Memory B cell (primary cell): Measurements from ENCODE around the gene XRCC1.
"Not testable (repeated sequence)": the region's sequence is repeated elsewhere in the genome, so short reads cannot be mapped to it uniquely, and the experiment has no call there.

Experiments used
- ATAC-seq: fragments of 150-1000 bp; cut with Tn5 transposase; 2 replicates; pipeline ENCODE4 v1.10.0; 2021; ENCODE audit warnings: low read depth, mild to moderate bottlenecking, moderate library complexity
- DNase-seq, 2 donors: peaks; one replicate each; pipeline ENCODE4 v3.0.0; 2022; ENCODE audit warnings: low spot score in 2 of 2
- H3K27ac Mint-ChIP-seq: one replicate; pipeline ENCODE4 v1.8.0; 2022; ENCODE audit warnings: mild to moderate bottlenecking, moderate library complexity, mixed read lengths
- H3K27me3 Mint-ChIP-seq: one replicate; pipeline ENCODE4 v1.8.0; 2022; ENCODE audit warnings: mixed read lengths
- H3K36me3 Mint-ChIP-seq: one replicate; pipeline ENCODE4 v1.8.0; 2022; ENCODE audit warnings: mild to moderate bottlenecking, mixed read lengths
- H3K4me1 Mint-ChIP-seq: one replicate; pipeline ENCODE4 v1.8.0; 2022; ENCODE audit warnings: mixed read lengths
- H3K4me3 Mint-ChIP-seq: one replicate; pipeline ENCODE4 v1.8.0; 2022; ENCODE audit warnings: mild to moderate bottlenecking, moderate library complexity, mixed read lengths
- H3K9me3 Mint-ChIP-seq: one replicate; pipeline ENCODE4 v1.8.0; 2022; ENCODE audit warnings: mixed read lengths

XRCC1 gene

DNA sequence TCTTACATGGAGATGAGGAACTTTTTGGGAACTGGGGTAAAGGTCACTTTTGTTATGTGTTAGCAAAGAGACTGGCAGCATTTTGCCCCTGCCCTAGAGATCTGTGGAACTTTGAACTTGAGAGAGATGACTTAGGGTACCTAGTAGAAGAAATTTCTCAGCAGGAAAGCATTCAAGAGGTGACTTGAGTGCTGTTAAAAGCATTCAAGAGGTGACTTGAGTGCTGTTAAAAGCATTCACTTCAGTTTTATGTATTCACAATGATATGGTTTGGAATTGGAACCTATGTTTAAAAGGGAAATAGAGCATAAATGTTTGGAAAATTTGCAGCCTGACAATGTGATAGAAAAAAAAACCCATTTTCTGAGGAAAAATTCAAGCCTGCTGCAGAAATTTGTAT, 62.9 kb downstream of the XRCC1 start:
- ATAC-seq, H3K4me3 Mint-ChIP-seq, H3K27ac Mint-ChIP-seq, H3K27me3 Mint-ChIP-seq, DNase-seq, H3K9me3 Mint-ChIP-seq, H3K4me1 Mint-ChIP-seq: not testable (repeated sequence)
- H3K36me3 Mint-ChIP-seq: peaks cover 11% of the 10 kb centered on the region

DNA sequence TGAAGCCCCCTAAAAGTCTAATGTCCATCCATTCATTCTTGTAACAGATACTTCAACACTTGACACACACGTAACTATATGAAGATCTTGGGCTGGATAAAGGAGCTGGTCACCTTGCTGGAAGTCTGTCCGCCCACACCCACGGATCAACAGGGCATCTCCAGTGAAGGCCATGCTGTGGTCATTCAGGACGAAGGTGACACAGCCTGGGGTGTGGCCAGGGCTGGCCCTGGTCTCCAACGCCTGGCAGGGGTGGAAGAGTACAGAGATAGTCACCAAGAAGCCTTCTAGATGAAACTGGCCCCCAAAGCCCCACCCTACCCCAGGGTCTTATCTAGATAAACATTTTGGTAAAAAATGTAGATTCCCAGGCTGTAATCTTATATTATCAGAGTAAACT, 64.0 kb downstream of the XRCC1 start:
- ATAC-seq: no peak
- Mint-ChIP-seq H3K36me3 (peaks cover 10% of the 10 kb centered on the region), H3K4me1 (no peaks in the 10 kb centered on the region), H3K9me3 (no peaks in the 10 kb centered on the region), H3K27ac (no peak overlapping the region), H3K4me3 (no peak overlapping the region), H3K27me3 (no peaks in the 10 kb centered on the region)
- DNase-seq: no peak

DNA sequence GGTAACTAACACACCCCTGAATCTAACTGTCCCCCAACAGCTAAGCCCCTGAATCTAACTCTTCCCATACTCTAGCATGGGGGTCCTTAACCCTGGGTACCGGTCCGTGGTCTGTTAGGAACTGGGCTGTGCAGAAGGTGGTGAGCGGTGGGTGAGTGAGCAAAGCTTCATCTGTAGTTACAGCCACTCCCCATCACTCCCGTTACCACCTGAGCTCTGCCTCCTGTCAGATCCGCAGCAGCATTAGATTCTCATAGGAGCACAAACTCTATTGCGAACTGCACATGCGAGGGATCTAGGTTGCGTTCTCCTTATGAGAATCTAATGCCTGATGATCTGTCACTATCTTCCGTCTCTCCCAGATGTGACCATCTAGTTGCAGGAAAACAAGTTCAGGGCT, 64.6 kb downstream of the XRCC1 start:
- H3K27ac Mint-ChIP-seq: no peak overlapping the region
- no peaks in the 10 kb centered on the region for H3K4me1 Mint-ChIP-seq
- DNase-seq (no peak), ATAC-seq (no peak)
- no peaks in the 10 kb centered on the region for H3K27me3 Mint-ChIP-seq
- H3K4me3 Mint-ChIP-seq: no peak overlapping the region
- no peaks in the 10 kb centered on the region for H3K9me3 Mint-ChIP-seq
- H3K36me3 Mint-ChIP-seq: peaks cover 10% of the 10 kb centered on the region

DNA sequence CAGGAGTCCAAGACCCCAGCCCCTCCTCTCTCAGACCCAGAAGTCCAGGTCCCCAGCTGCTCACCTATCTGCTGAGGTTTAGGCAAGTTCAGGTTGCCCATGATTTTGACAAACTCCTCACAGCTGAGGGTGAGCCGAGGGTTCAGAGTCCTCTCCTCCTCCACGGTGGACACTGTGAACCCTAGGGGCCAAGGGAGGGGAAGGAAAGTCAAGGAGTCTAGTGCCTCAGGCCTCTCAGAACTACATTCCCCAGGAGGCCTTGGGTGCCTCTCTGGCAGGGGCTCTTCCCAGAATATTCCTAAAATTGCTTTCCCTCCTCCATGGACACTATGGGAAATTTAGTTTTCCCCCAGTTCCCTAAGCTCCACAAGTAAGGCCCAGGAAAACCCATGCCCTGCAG, 67.4 kb downstream of the XRCC1 start:
- Mint-ChIP-seq H3K4me3 (no peak overlapping the region), H3K27ac (peak overlapping the region; percentile 22), H3K4me1 (peaks cover 12% of the 10 kb centered on the region), H3K27me3 (no peaks in the 10 kb centered on the region), H3K36me3 (peaks cover 10% of the 10 kb centered on the region), H3K9me3 (no peaks in the 10 kb centered on the region)
- ATAC-seq: no peak
- DNase-seq: no peak

DNA sequence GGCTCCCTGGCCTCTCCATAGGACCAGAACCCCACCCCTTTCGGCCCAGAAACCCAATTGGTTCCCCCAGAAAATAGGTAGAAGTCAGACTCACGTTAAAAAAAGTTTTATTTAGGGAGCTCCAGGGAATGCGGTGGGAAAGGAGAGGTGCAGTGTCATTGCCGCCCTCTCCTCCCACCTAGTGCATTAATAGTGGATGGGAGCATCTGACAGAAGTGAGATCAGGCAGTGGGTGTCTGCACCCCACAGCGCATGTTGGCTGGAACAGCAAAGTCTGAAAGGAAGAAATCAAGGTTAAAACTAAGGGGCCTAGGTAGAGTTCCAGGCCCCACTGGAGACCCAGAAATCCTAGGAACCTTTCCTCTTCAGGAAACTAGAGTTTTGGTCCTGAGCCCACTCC, 68.7 kb downstream of the XRCC1 start:
- H3K27ac Mint-ChIP-seq: no peak overlapping the region
- no peak for DNase-seq
- peaks cover 13% of the 10 kb centered on the region for H3K4me1 Mint-ChIP-seq
- ATAC-seq: no peak
- no peaks in the 10 kb centered on the region for H3K9me3 Mint-ChIP-seq
- no peaks in the 10 kb centered on the region for H3K27me3 Mint-ChIP-seq
- peaks cover 11% of the 10 kb centered on the region for H3K36me3 Mint-ChIP-seq
- no peak overlapping the region for H3K4me3 Mint-ChIP-seq

DNA sequence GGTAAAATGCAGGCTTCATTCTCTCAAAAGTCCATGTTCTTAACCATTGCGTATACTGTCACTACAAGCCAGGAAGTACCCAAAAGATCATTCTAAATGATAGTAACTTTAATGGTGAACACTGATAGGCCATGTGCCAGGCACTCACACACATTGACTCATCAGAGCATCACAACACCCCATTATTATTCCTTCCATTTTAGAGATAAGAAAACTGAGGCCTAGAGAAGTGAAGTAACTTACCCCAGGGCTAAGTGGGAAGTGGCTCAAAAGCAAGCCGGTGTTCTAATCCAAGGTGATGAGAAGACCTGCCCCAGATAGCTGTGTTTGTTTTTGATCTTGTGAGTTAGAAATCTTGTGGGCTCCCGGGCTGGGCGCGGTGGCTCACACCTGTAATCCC, 69.4 kb downstream of the XRCC1 start:
- Mint-ChIP-seq H3K27ac (no peak overlapping the region), H3K36me3 (peaks cover 11% of the 10 kb centered on the region), H3K9me3 (no peaks in the 10 kb centered on the region), H3K4me1 (peaks cover 14% of the 10 kb centered on the region), H3K4me3 (peak overlapping the region; percentile 57), H3K27me3 (no peaks in the 10 kb centered on the region)
- no peak for ATAC-seq
- DNase-seq: no peak

DNA sequence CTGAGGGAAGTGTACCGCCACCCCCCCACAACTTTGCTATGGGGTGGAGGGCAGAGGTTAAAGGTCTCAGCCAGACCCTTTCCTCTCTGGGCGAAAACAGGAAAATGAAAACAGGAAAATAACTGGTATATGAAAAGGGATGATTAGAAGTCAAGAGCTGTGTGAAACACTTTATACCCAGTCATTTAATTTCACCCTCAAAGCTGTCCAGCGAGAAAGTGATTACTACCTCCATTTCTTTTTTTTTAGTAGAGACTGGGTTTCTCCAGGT, 70.2 kb downstream of the XRCC1 start:
- no peak for DNase-seq
- Mint-ChIP-seq H3K27ac (peak overlapping the region; percentile 85), H3K27me3 (no peaks in the 10 kb centered on the region), H3K4me1 (peaks cover 16% of the 10 kb centered on the region), H3K4me3 (peak overlapping the region; percentile 91), H3K9me3 (no peaks in the 10 kb centered on the region), H3K36me3 (peaks cover 10% of the 10 kb centered on the region)
- ATAC-seq: no peak

DNA sequence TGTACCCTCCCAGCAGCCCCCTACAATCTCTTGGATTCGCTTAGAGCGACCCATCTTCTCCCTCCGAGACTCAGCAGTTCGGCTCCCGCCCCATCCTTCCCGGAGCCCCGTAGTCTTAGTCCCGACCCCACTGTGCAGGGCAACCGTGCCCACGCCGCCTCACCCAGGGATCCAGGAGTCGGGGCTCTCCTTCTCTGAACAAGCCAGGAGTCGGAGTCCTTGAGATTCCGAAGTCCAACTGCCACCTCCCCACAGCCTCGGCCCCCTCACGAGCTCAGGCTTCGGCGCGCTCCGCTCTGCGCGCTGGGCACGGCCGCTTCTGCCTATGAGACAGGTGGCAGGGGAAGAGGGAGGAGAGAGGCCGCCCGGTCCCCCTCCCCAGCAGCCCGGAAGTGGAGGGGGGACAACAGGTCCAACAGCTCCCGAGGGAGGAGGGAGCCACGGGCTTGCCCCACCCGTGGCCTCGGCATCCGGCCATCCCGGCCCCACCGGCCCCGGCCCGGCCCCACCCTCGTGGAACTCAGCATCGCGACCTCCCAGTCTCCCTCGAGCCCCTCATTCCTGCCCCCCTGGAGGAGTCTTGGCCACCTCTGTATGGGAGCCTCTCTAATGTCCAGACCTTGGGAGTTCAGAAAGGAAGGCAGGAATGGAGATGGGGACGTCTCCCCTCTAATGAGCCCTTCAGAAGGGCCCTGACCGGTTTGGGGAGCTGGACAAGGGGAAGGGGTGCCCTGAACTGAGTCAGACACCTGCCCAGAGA, 70.7 kb downstream of the XRCC1 start, which contains the start of gene PHLDB3:
PHLDB3 (minus strand) TSS at position 321 of the 760 bp plus-strand sequence. CDS start 628 bp downstream, outside the sequence.
- Mint-ChIP-seq H3K4me3 (peak within 1 kb of the TSS; percentile 91), H3K27me3 (no peaks in the 10 kb centered on the region), H3K36me3 (peaks cover 6% of the 10 kb centered on the region), H3K27ac (peak within 1 kb of the TSS; percentile 85), H3K4me1 (peaks cover 16% of the 10 kb centered on the region), H3K9me3 (no peaks in the 10 kb centered on the region)
- no peak for DNase-seq
- peak; percentile 23 for ATAC-seq

DNA sequence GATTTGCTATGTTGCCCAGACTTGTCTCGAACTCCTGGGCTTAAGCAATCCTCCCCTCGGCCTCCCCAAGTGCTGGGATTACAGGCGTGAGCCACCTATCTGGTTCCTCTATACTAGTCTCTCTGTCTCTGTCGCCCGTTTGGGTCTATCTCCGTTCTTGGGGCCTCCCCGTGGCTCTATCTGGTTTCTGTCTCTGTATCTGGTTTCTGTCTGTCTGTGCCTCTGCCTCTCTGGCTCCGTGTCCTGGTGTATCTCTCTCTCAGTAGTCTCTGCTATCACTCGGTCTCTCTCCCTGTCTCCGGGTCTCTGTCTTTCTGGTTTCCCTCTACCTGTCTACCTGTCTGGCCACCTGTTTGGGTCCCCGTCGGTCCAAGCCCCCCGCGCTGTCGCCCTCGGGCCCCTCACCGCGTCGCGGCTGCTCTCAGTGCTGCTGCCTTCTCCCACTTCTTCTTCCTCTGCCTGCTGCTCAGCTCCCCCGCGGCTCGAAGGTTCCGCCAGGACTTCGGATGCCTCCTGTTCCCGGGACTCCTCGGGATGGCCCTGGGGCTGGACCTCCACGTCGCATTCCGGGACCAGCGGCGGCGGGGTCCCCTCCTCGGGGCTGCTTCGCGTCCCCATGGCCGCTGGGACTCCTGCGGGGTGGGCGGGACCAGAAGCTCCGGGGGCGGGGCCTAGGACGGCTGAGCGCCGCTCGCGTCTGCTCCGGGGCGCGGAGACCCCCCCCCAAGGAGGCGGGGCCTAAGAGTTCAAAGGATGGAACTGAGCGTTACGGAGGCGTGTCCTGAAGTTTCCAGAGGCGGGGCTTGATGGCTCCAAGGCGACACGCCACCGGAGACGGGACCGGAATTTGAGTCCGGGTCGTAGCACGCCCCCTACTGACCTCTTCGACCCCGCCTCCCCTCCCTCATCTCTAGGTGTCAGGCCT, 71.6 kb downstream of the XRCC1 start:
- H3K4me1 Mint-ChIP-seq: peaks cover 17% of the 10 kb centered on the region
- H3K36me3 Mint-ChIP-seq: peaks cover 7% of the 10 kb centered on the region
- peak overlapping the region; percentile 91 for H3K4me3 Mint-ChIP-seq
- ATAC-seq (peak; percentile 91), DNase-seq (peak; percentile 93 to 94)
- H3K9me3 Mint-ChIP-seq: no peaks in the 10 kb centered on the region
- H3K27me3 Mint-ChIP-seq: no peaks in the 10 kb centered on the region
- peak overlapping the region; percentile 85 for H3K27ac Mint-ChIP-seq

DNA sequence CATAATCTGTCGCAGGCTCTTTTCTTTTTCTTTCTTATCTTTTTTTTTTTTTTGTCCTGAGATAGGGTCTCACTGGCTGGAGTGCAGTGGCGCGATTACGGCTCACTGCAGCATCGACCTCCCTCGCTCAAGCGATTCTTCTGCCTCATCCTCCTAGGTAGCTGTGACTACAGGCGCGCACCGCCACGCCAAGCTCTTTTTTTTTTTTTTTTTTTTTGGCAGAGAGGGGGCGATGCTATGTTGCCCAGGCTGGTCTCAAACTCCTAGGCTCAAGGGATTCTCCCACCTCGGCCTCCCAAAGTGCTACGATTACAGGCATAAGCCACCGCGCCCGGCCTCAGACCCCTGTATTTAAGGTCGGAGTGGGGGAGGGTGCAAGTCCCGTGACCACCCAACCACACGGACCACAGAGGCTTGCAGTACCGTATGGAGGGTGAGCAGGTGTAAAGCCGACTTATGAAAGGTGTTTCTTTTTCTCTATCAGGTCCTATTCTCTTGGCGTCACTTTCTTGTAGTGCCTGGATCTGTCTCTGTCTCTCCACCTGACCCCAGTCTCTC, 72.8 kb downstream of the XRCC1 start:
- H3K9me3 Mint-ChIP-seq: no peaks in the 10 kb centered on the region
- peaks cover 21% of the 10 kb centered on the region for H3K4me1 Mint-ChIP-seq
- peaks cover 13% of the 10 kb centered on the region for H3K36me3 Mint-ChIP-seq
- H3K27ac Mint-ChIP-seq: peak overlapping the region; percentile 85
- DNase-seq: no peak
- ATAC-seq: no peak
- H3K27me3 Mint-ChIP-seq: no peaks in the 10 kb centered on the region
- no peak overlapping the region for H3K4me3 Mint-ChIP-seq

DNA sequence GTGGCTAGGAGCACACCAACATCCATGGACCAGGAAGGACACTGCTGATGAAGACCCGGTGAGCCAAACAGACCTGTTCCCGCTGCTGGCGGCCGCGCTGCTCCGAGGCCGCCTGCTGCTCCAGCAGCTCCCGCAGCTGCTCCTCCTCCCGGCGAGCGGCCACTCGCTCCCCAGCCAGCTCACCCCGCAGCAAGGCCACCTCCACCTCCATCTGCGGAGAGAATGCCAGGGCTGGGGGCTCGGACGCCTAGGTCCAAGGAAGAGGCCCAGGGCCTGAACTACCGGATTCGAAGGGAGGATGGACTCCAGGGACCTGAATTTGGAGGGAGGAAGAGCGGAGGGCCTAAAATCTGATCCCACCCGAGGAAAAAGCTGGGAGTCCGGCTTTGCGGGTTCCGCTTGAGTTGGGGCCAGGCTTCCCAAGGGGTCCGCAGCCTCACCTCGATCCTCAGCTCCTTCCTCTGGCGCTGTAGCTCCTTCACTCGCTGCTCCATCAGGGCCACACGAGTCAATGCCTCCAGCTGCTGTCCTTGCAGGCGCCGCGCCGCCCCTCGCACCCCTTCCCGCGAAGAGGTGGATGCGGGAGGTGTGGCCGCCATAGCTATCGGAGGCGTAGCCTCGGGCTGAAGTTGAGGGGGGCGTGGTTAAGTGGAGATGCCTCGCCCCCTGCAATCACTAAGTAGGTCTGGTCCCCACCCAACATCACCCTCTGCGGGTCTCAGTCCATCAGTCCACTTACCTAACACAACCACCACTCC, 73.5 kb downstream of the XRCC1 start:
- Mint-ChIP-seq H3K27ac (no peak overlapping the region), H3K4me1 (peaks cover 21% of the 10 kb centered on the region), H3K27me3 (no peaks in the 10 kb centered on the region), H3K36me3 (peaks cover 16% of the 10 kb centered on the region), H3K4me3 (no peak overlapping the region), H3K9me3 (no peaks in the 10 kb centered on the region)
- DNase-seq: no peak
- ATAC-seq: no peak

DNA sequence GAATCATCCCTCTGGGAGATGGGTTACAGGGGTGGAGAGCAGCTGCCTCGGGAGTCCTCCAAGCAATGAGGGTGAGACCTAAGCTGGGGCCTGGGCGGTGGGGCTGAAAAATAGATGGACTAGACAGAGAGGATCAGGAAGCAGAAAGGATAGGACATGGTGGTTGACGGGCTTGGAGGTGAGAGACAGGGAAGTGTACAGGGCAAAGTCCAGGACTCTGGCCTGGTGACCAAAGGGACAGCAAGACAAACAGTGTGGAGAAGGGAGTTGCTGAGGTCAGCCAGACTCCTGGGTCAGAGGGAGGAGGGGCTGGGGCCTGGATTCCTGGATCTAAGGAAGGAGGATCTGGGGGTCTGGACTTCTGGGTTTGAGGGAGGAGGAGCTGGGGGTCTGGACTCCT, 76.3 kb downstream of the XRCC1 start:
- no peaks in the 10 kb centered on the region for H3K27me3 Mint-ChIP-seq
- H3K36me3 Mint-ChIP-seq: peaks cover 25% of the 10 kb centered on the region
- H3K9me3 Mint-ChIP-seq: no peaks in the 10 kb centered on the region
- no peak overlapping the region for H3K4me3 Mint-ChIP-seq
- peaks cover 16% of the 10 kb centered on the region for H3K4me1 Mint-ChIP-seq
- no peak for ATAC-seq
- DNase-seq: no peak
- H3K27ac Mint-ChIP-seq: no peak overlapping the region

DNA sequence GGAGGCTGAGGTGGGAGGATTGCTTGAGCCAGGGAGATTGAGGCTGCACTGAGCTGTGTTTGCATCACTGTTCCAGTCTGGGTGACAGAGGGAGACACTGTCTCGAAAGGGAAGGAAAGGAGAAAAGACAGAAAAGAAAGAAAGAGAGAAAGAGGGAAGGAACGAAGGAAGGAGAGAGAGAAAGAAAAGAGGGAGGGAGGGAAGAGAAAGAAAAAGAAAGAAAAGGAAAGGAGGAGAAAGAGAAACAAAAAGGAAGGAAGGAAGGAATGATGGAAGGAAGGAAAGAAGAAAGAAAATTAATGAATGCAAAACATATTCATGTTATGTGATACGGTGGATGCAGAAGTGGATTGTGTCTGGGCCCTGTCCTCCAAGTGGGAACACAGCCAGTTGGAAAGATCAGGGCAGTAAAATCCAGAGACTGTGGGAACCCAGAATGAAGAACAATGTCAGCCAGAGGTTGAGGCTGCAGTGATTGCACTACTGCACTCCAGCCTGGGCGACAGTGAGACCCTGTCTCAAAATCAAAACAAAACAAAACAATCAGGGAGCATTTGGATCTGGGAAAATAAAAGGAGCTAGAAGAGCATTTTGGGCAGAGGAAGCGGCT, 77.0 kb downstream of the XRCC1 start:
- no peaks in the 10 kb centered on the region for H3K27me3 Mint-ChIP-seq
- H3K27ac Mint-ChIP-seq: no peak overlapping the region
- no peak overlapping the region for H3K4me3 Mint-ChIP-seq
- DNase-seq: no peak
- H3K36me3 Mint-ChIP-seq: peaks cover 25% of the 10 kb centered on the region
- no peaks in the 10 kb centered on the region for H3K9me3 Mint-ChIP-seq
- no peak for ATAC-seq
- H3K4me1 Mint-ChIP-seq: peaks cover 12% of the 10 kb centered on the region
